A549 (cell line): ENCODE data around the gene QSER1.

ENCODE experiments used
- BHLHE40 ChIP-seq: IDR thresholded peaks from 2 replicates; pipeline ENCODE4 v1.6.1; 2012; ENCODE audit warnings: low read depth, low read length, inconsistent platforms
- CTCF ChIP-seq: fragments of >200 bp; sonication (Bioruptor Twin); formaldehyde crosslinking; IDR thresholded peaks from 3 replicates; pipeline ENCODE4 v1.5.1; 2016
- MAX ChIP-seq: IDR thresholded peaks from 2 replicates; pipeline ENCODE4 v1.6.1; 2012
- POLR2A ChIP-seq: IDR thresholded peaks from 2 replicates; pipeline ENCODE4 v1.6.1; 2012; ENCODE audit warnings: mild to moderate bottlenecking, low read length
- ZFP36 ChIP-seq: fragments of 450-650 bp; IDR thresholded peaks from 2 replicates; pipeline ENCODE4 v1.6.1; 2014; ENCODE audit warnings: borderline replicate concordance; ENCODE audit not compliant: partially characterized antibody
- TF ChIP-seq, protein P1 (sequence below): fragments of 150-350 bp; IDR thresholded peaks from 2 replicates; pipeline ENCODE4 v1.6.1; 2014; ENCODE audit warnings: low read depth, mild to moderate bottlenecking, low read length

DNA sequence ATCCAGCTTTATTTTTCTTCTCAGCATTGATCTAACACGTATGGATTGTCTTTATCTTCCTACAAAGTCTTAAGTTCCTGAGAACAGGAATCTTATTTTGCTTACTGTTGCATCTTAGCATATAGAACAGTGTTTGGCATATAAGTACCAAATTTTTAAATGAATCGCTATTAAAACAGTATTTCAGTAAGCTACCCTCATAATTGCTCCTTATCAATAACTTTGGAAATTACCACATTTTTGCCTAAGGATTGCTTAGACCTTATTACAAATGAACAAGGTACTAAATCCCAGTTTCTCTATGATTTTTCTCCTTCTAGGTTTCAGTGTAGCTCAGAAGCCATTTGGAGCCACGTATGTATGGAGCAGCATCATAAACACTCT, 132.7 kb downstream of the QSER1 start:
- TF ChIP-seq, protein P1, sequence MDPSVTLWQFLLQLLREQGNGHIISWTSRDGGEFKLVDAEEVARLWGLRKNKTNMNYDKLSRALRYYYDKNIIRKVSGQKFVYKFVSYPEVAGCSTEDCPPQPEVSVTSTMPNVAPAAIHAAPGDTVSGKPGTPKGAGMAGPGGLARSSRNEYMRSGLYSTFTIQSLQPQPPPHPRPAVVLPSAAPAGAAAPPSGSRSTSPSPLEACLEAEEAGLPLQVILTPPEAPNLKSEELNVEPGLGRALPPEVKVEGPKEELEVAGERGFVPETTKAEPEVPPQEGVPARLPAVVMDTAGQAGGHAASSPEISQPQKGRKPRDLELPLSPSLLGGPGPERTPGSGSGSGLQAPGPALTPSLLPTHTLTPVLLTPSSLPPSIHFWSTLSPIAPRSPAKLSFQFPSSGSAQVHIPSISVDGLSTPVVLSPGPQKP: no peak
- TF ChIP-seq ZFP36 (no peak), CTCF (no peak), POLR2A (no peak), BHLHE40 (no peak), MAX (no peak)
